Panc1 (cell line): ENCODE measurements around the gene ZNF800. TPM values are rescaled to one million over a fixed set of nuclear protein-coding genes. Genes with fewer than 3 reads are reported as not detected.

Experiments used
- ATAC-seq: fragments of 200-7000 bp; cut with Tn5 transposase; 2 replicates; pipeline ENCODE4 v1.9.1; 2020; ENCODE audit warnings: mild to moderate bottlenecking, moderate library complexity
- BruUV-seq: library from RNA; stranded (reverse); fragments of 400-500 nt; replicated peaks from 2 replicates; lab custom pipeline; 2021; lab: Mats Ljungman, UMichigan
- CTCF ChIA-PET: fragments of 300-600 bp; sonication (Branson Sonifier 250); formaldehyde crosslinking; loops from one replicate; lab custom pipeline; 2022; ENCODE audit warnings: antibody characterized with exemption; lab: Charles Lee
- POLR2A ChIA-PET: fragments of 300-600 bp; sonication (Branson Sonifier 250); formaldehyde crosslinking; loops from one replicate; lab custom pipeline; 2022; ENCODE audit warnings: antibody characterized with exemption; lab: Charles Lee
- DNase-seq: peaks from one replicate; pipeline ENCODE4 v3.0.0-alpha.2; 2010; ENCODE audit warnings: low read depth, low spot score
- H3K27ac ChIP-seq: 2 replicates; pipeline ENCODE4 v1.5.1; 2011; ENCODE audit warnings: mild to moderate bottlenecking, low read length, inconsistent platforms
- H3K27me3 ChIP-seq: fragments of 200-500 bp; sonication (Bioruptor generic); 2 replicates; pipeline ENCODE4 v1.6.0; 2014; ENCODE audit warnings: low read length, inconsistent platforms; ENCODE audit not compliant: control insufficient read depth, insufficient read depth
- H3K36me3 ChIP-seq: fragments of 200-500 bp; sonication (Bioruptor generic); 2 replicates; pipeline ENCODE4 v1.5.1; 2014; ENCODE audit warnings: inconsistent platforms, mild to moderate bottlenecking, low read length, moderate library complexity; ENCODE audit not compliant: control insufficient read depth, insufficient read depth
- H3K4me1 ChIP-seq: 2 replicates; pipeline ENCODE4 v1.5.1; 2011; ENCODE audit warnings: inconsistent platforms, mild to moderate bottlenecking, low read length, moderate library complexity; ENCODE audit not compliant: control insufficient read depth, insufficient read depth
- H3K4me3 ChIP-seq, 2 experiments: 2 replicates each; pipeline ENCODE4 v1.5.1; 2011 to 2012; ENCODE audit warnings: low read depth in 2 of 2, low read length in 2 of 2, mild to moderate bottlenecking in 2 of 2, inconsistent platforms in 1 of 2, moderate library complexity in 1 of 2
- H3K9me3 ChIP-seq: fragments of 200-500 bp; sonication (Bioruptor generic); 2 replicates; pipeline ENCODE4 v1.5.1; 2014; ENCODE audit warnings: low read depth, mild to moderate bottlenecking, inconsistent platforms, low read length, moderate library complexity; ENCODE audit not compliant: control insufficient read depth, insufficient read depth
- CTCF ChIP-seq: fragments of 450-650 bp; IDR thresholded peaks from 2 replicates; pipeline ENCODE4 v1.5.1; 2017; ENCODE audit warnings: mild to moderate bottlenecking
- POLR2AphosphoS5 ChIP-seq: IDR thresholded peaks from 2 replicates; pipeline ENCODE4 v1.6.1; 2012; ENCODE audit warnings: mild to moderate bottlenecking, low read depth, low read length, moderate library complexity
- REST ChIP-seq, 2 experiments: IDR thresholded peaks; 2 replicates each; pipeline ENCODE4 v1.6.1; 2011 to 2012; ENCODE audit warnings: low read depth in 2 of 2, control low read depth in 1 of 2, low read length in 1 of 2, mild to moderate bottlenecking in 1 of 2, moderate library complexity in 1 of 2; ENCODE audit not compliant: insufficient read depth in 1 of 2
- SIN3A ChIP-seq: IDR thresholded peaks from 2 replicates; pipeline ENCODE4 v1.6.1; 2012; ENCODE audit warnings: low read depth, mild to moderate bottlenecking, low read length, moderate library complexity, borderline replicate concordance; ENCODE audit not compliant: insufficient read depth
- TCF7L2 ChIP-seq: IDR thresholded peaks from 2 replicates; pipeline ENCODE4 v1.6.1; 2011; ENCODE audit warnings: mild to moderate bottlenecking, low read depth, low read length, inconsistent platforms
- in situ Hi-C: cut with HindIII; loops from 2 replicates; pipeline ENCODE4 v1.10.0; 2016; ENCODE audit warnings: low sequenced_read_pairs, low pct_unique_long_range_greater_than_20kb
- intact Hi-C: fragments of 100-400 bp; cut with micrococcal nuclease; formaldehyde crosslinking; loops from one replicate; pipeline ENCODE4 v1.10.0; 2022; ENCODE audit not compliant: unreplicated experiment
- total RNA-seq: library from RNA; stranded (reverse); gene quantifications from one replicate; pipeline ENCODE4 v1.2.1, GENCODE V29; 2021; ENCODE audit not compliant: unreplicated experiment

ZNF800 gene
- total RNA-seq, 1 experiment from 2014 or later: 26.0 TPM

- no peak for ATAC-seq
- H3K36me3 ChIP-seq: no peaks in the 10 kb centered on the region
These were observed 69.5 kb downstream of the ZNF800 start for GRCh38 chr7:127322832-127323493.

DNA sequence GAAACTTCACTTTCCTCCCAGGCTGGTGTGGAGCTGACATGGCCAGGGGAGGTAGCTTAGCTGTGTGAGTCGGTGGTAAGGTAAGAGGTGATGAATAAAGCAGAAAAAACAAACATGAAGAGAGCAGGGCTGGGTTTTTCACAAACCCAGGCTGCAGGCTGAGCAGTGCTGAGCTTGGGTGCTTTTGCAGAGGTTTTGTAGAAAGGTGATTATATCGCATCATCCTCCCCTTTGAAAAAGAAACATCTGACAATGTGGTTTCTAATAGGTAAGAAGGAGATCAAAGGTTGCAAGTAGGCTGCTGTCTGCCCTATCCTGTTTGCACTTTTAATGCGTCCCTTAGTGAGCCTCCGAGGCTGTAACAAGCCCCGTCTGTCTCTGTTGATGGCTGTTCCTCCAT, 70.2 kb downstream of the ZNF800 start:
- CTCF ChIA-PET: interaction anchor here (0.7 kb wide), 1 partner anchor 430 kb away, joined by 3 read pairs; no protein-coding TSS in a partner anchor
- POLR2A ChIA-PET: no interaction called here
- no peak for TF ChIP-seq REST (IDR thresholded peaks at IDR 0.05; ENCODE audit: insufficient read depth in 1 of 2, low read depth in 2 of 2, low read length in 1 of 2)
- no peak for TF ChIP-seq CTCF
- TF ChIP-seq TCF7L2: no peak
- no peak for TF ChIP-seq POLR2AphosphoS5
- no peak for TF ChIP-seq SIN3A
- Histone ChIP-seq H3K4me3 (no peak overlapping the region), H3K27ac (no peak overlapping the region), H3K27me3 (peaks cover 15% of the 10 kb centered on the region), H3K4me1 (no peaks in the 10 kb centered on the region), H3K9me3 (no peaks in the 10 kb centered on the region), H3K36me3 (no peaks in the 10 kb centered on the region)
- intact Hi-C loops: no loop called here
- in situ Hi-C loops: no loop called here
- DNase-seq: no peak
- no TSS peak for BruUV-seq
- ATAC-seq: no peak

More at GRCh38 chr7:127322832-127323493, 69.5 kb downstream of the ZNF800 start:
- POLR2A ChIA-PET: no interaction called here
- H3K9me3 ChIP-seq: no peaks in the 10 kb centered on the region
- TF ChIP-seq POLR2AphosphoS5: no peak
- no peak for TF ChIP-seq CTCF
- TF ChIP-seq REST (IDR thresholded peaks at IDR 0.05; ENCODE audit: insufficient read depth in 1 of 2, low read depth in 2 of 2, low read length in 1 of 2): no peak
- TF ChIP-seq TCF7L2: no peak
- no peak for TF ChIP-seq SIN3A
- CTCF ChIA-PET: no interaction called here
- DNase-seq: no peak
- no peak overlapping the region for H3K27ac ChIP-seq
- BruUV-seq: no TSS peak
- no peak overlapping the region for H3K4me3 ChIP-seq
- intact Hi-C loops (no loop called here), in situ Hi-C loops (no loop called here)
- H3K27me3 ChIP-seq: peaks cover 15% of the 10 kb centered on the region
- H3K4me1 ChIP-seq: no peaks in the 10 kb centered on the region
